ENCODE results near the gene CHP2. TPM values are rescaled to one million over a fixed set of nuclear protein-coding genes. Genes with fewer than 3 reads are reported as not detected.
A peak's percentile ranks its signal among the peaks of the same experiment; 100 is the strongest.

Gene CHP2
- total and polyA plus RNA-seq, 2 donors (not counting 1 experiment from before 2014, with no cell fraction given): not detected

DNA sequence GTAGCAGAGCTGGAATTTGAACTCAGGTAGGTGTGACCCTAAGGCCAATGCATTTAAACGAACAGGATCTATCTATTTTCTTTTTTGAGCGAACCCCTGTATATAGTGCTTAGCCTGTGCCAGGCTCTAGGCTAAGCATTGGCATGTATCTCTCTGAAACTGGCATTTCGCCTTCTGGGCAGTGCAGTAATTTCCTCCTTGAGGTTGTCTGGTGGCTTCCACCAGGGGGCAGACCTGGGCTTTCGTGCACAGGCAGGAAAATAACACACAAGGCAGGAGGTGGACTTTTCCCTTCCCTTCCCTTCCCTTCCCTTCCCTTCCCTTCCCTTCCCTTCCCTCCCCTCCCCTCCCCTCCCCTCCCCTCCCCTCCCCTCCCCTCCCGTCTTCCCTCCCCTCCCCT is 46.6 kb downstream of the CHP2 start:
- Histone ChIP-seq H2AFZ (ENCODE audit: insufficient read depth, low read depth, low read length, poor library complexity, severe bottlenecking) (no peak overlapping the region), H3K4me1 (ENCODE audit: control insufficient read depth in 2 of 2, insufficient read depth in 2 of 2, low read length in 2 of 2) (peaks cover 10 to 24% of the 10 kb centered on the region in 2 donors), H3K79me2 (ENCODE audit: control insufficient read depth, insufficient read depth, low read length) (peaks cover 34% of the 10 kb centered on the region), H3K27ac (ENCODE audit: low read length in 2 of 2) (no peak overlapping the region), H3K9ac (ENCODE audit: low read length) (no peak overlapping the region), H4K20me1 (ENCODE audit: control insufficient read depth, insufficient read depth, low read length, poor library complexity, severe bottlenecking) (no peaks in the 10 kb centered on the region), H3K4me2 (replicated peaks; ENCODE audit: low read depth, low read length, poor library complexity, severe bottlenecking) (no peak overlapping the region), H3K27me3 (replicated peaks in 1 of 4; ENCODE audit: control extremely low read depth in 1 of 4, control insufficient read depth in 3 of 4, insufficient read depth in 4 of 4, low read length in 3 of 4) (no peaks in the 10 kb centered on the region), H3K4me3 (ENCODE audit: control extremely low read depth in 1 of 5, extremely low read depth in 1 of 5, insufficient read depth in 1 of 5, low read depth in 2 of 5, low read length in 4 of 5) (no peak overlapping the region), H3K9me3 (ENCODE audit: control extremely low read depth in 1 of 3, control insufficient read depth in 2 of 3, insufficient read depth in 1 of 3, low read length in 2 of 3) (no peaks in the 10 kb centered on the region), H3K36me3 (replicated peaks in 1 of 2; ENCODE audit: control extremely low read depth in 1 of 2, control insufficient read depth in 1 of 2, extremely low read depth in 1 of 2, insufficient read depth in 2 of 2, low read length in 1 of 2) (no peaks in the 10 kb centered on the region)
- CTCF ChIA-PET: interaction anchor here (0.6 to 15.1 kb wide), 25 partner anchors 10 to 703 kb away, joined by 3 to 493 read pairs (median 5); partner anchors contain the start of gene PRKCB
- no peaks in the 10 kb centered on the region for H3K27me3 Mint-ChIP-seq
- DNase-seq (peak; percentile 82), ATAC-seq (ENCODE audit: low read depth) (peak; percentile 64)
- intact Hi-C loops (cut with micrococcal nuclease): loop anchor here (1.0 to 5.0 kb wide), 5 partner anchors 67 to 451 kb away; no protein-coding TSS in a partner anchor
- no peak overlapping the region for H3K4me3 Mint-ChIP-seq
- no peak overlapping the region for H3K27ac Mint-ChIP-seq
- WGBS (ENCODE audit: insufficient coverage): 10% methylated on average over 3 of the region's 5 CpGs
- no peaks in the 10 kb centered on the region for H3K9me3 Mint-ChIP-seq (ENCODE audit: insufficient read depth)
- H3K4me1 Mint-ChIP-seq: peaks cover 20% of the 10 kb centered on the region
- TF ChIP-seq, protein P1, sequence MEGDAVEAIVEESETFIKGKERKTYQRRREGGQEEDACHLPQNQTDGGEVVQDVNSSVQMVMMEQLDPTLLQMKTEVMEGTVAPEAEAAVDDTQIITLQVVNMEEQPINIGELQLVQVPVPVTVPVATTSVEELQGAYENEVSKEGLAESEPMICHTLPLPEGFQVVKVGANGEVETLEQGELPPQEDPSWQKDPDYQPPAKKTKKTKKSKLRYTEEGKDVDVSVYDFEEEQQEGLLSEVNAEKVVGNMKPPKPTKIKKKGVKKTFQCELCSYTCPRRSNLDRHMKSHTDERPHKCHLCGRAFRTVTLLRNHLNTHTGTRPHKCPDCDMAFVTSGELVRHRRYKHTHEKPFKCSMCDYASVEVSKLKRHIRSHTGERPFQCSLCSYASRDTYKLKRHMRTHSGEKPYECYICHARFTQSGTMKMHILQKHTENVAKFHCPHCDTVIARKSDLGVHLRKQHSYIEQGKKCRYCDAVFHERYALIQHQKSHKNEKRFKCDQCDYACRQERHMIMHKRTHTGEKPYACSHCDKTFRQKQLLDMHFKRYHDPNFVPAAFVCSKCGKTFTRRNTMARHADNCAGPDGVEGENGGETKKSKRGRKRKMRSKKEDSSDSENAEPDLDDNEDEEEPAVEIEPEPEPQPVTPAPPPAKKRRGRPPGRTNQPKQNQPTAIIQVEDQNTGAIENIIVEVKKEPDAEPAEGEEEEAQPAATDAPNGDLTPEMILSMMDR (IDR thresholded peaks at IDR 0.05): peak; percentile 72
- TF ChIP-seq EZH2 (IDR thresholded peaks at IDR 0.05; ENCODE audit: borderline replicate concordance, insufficient read depth, low read depth, low read length, poor library complexity, severe bottlenecking): no peak
- POLR2A ChIA-PET: no interaction called here

DNA sequence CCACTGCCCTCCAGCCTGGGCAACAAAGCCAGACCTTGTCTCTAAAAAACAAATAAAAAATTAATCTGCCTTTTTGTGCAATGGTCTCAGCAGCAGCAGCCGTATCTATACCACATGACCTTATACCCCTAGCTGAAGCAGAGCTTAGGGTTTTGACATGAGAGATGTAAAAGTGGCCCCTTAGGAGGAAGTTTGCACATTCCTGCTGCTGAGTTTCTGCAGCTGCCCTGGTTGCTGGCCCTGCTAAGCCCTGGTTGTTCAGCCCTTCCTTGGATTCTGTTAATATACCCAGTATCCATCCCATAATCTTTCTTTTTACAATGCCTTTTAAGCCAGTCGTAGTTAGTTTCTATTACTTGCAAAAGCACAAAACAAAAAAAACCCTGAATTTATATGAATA is 48.0 kb downstream of the CHP2 start:
- Histone ChIP-seq H3K79me2 (ENCODE audit: control insufficient read depth, insufficient read depth, low read length) (peaks cover 42% of the 10 kb centered on the region), H3K4me3 (ENCODE audit: control extremely low read depth in 1 of 5, extremely low read depth in 1 of 5, insufficient read depth in 1 of 5, low read depth in 2 of 5, low read length in 4 of 5) (no peak overlapping the region), H3K9me3 (ENCODE audit: control extremely low read depth in 1 of 3, control insufficient read depth in 2 of 3, insufficient read depth in 1 of 3, low read length in 2 of 3) (no peaks in the 10 kb centered on the region), H3K4me1 (ENCODE audit: control insufficient read depth in 2 of 2, insufficient read depth in 2 of 2, low read length in 2 of 2) (peaks cover 22 to 38% of the 10 kb centered on the region in 2 donors), H4K20me1 (ENCODE audit: control insufficient read depth, insufficient read depth, low read length, poor library complexity, severe bottlenecking) (no peaks in the 10 kb centered on the region), H3K9ac (ENCODE audit: low read length) (no peak overlapping the region), H3K27me3 (replicated peaks in 1 of 4; ENCODE audit: control extremely low read depth in 1 of 4, control insufficient read depth in 3 of 4, insufficient read depth in 4 of 4, low read length in 3 of 4) (no peaks in the 10 kb centered on the region), H3K36me3 (replicated peaks in 1 of 2; ENCODE audit: control extremely low read depth in 1 of 2, control insufficient read depth in 1 of 2, extremely low read depth in 1 of 2, insufficient read depth in 2 of 2, low read length in 1 of 2) (no peaks in the 10 kb centered on the region), H3K4me2 (replicated peaks; ENCODE audit: low read depth, low read length, poor library complexity, severe bottlenecking) (no peak overlapping the region), H3K27ac (ENCODE audit: low read length in 2 of 2) (no peak overlapping the region), H2AFZ (ENCODE audit: insufficient read depth, low read depth, low read length, poor library complexity, severe bottlenecking) (no peak overlapping the region)
- no peaks in the 10 kb centered on the region for H3K27me3 Mint-ChIP-seq
- intact Hi-C loops (cut with micrococcal nuclease): loop anchor here (1.0 to 5.0 kb wide), 3 partner anchors 35 to 450 kb away; no protein-coding TSS in a partner anchor
- H3K27ac Mint-ChIP-seq: no peak overlapping the region
- H3K9me3 Mint-ChIP-seq (ENCODE audit: insufficient read depth): no peaks in the 10 kb centered on the region
- DNase-seq (no peak), ATAC-seq (ENCODE audit: low read depth) (no peak)
- H3K4me3 Mint-ChIP-seq: no peak overlapping the region
- TF ChIP-seq EZH2 (IDR thresholded peaks at IDR 0.05; ENCODE audit: borderline replicate concordance, insufficient read depth, low read depth, low read length, poor library complexity, severe bottlenecking): no peak
- TF ChIP-seq, protein P1 (IDR thresholded peaks at IDR 0.05): no peak
- H3K4me1 Mint-ChIP-seq: peaks cover 31% of the 10 kb centered on the region
- POLR2A ChIA-PET: interaction anchor here (0.5 to 1.3 kb wide), 6 partner anchors 24 to 698 kb away, joined by 3 to 5 read pairs (median 4); no protein-coding TSS in a partner anchor
- CTCF ChIA-PET: interaction anchor here (0.5 to 15.1 kb wide), 58 partner anchors 9 to 707 kb away, joined by 3 to 493 read pairs (median 5); partner anchors contain the start of gene PRKCB
- WGBS (ENCODE audit: insufficient coverage): no CpG with 5 or more reads among the region's 2 CpGs

Data from B cell (primary cell).